ENCODE results near the gene KCNK7. TPM values are rescaled to one million over a fixed set of nuclear protein-coding genes. Genes with fewer than 3 reads are reported as not detected.

The KCNK7 gene
- polyA plus RNA-seq, 4 donors: 0.24 to 0.95 (median 0.46) TPM

DNA sequence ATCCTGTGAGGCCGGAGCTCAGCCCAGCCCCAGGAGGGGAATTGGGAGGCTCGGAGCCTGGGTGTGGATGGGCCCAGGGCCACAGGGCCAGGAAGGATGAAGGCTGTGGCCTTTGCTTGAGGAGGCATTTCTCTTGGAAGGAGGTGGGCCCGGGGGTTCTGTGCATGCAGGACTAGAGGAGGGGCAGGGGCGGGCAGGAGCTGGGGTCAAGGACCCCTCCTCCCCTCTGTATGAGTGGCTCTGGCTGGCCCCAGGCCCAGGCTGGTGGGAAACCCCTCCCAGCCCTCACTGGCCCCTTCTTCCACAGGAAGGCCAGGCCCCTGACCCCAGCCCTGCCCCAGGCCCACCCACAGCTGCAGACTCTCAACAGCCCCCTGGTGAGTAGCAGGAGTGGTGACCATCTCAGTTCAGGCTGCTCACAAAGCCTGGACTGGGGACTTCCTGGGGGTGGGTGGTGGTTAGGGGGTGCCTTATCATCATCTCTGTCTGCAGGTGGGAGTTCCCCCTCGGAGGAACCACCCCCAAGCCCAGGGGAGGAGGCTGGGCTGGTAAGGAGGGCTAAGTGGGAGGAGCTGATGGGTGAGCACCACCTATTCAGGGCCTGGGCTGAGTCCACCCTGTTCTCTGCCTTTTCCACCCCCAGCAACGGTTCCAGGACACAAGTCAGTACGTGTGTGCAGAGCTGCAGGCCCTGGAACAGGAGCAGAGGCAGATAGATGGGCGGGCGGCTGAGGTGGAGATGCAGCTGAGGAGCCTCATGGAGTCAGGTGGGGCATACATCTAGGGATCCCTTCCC is 6.0 kb downstream of the KCNK7 start:
- no peak for DNase-seq (ENCODE audit: low read depth in 4 of 4, low spot score in 3 of 4)

DNA sequence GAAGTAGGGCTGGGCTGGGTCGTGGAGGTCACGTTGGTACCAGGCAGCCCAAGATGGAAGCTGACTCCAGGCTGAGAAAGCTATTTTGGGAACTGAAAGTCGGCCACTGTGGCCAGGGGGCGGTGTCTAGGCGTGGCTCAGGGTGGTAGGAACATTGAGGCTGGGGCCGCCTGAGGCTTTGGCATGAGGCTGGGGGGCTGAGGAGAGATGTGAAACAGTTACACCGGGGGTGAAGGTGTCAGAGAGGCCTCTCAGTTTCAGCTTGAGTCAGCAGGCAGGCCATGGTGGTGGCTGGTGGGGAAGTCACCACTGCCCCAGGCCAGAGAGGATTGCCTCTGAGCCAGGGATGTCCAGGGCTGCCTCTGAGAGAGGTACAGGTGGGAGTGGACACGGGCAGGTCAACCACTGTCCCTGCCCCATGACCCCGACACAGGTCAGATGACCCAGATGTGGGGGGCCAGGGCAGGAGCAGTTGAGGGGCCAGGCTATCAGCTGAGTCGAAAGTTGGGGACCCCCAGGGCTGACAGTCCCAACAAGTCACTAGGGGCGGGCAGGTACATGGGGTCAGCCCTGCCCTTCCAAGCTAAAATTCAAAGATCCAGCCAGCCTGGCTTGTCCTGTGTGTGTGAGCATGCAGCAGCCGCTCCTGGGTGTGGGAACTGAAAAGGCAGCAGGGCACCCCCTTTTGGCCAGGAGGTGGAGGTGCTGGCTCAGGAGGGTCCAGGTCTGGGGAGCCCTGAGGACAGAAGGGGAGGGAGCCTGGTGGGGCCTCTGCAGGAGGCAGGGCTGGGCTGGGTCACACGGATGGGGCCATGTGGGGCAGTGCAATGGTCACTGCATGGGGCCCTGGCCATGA is 7.2 kb downstream of the KCNK7 start:
- DNase-seq (ENCODE audit: low read depth in 4 of 4, low spot score in 3 of 4): no peak

DNA sequence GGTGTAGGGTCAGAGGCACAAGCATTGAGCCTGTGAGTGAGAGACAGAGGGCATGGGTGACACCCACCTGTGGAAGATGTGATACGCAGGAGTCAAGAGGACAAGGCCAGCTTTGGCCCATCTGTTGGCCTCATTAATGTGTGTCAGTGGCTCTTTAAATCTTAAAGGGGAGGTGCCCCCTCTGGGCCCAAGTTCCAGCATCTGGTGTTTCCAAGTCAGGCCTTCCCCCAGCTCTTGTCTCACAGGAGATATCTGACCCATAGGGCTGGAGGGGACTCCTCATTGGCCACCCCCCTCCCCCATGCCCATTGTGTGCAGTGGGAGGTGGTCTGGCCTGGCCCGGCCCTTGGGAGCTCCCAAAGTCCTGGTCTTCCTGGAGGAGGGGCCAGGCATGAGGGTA is 8.9 kb downstream of the KCNK7 start:
- no peak for DNase-seq (ENCODE audit: low read depth in 4 of 4, low spot score in 3 of 4)

DNA sequence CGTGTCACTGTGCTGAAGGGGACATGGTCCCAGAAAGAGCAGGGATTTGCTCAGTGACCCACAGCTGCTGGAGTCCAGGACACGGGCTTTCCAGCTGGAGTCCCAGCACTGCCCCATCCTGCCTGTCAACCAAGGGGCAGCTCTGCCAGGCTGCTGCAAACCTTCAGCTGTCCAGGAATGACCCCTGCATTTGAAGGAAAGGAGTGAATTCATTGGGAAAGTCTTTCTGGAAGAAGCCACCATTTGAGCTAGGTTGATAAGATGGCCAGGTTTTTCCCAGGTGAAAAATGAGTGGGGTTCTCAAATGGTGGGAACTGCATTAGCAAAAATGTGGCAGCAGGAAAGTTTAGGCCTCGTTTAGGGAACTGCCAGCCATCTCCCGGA is 9.4 kb downstream of the KCNK7 start:
- DNase-seq (ENCODE audit: low read depth in 4 of 4, low spot score in 3 of 4): no peak

GRCh38 chr11:65585396-65586246 is 10.0 kb downstream of the KCNK7 start:
- DNase-seq (ENCODE audit: low read depth in 4 of 4, low spot score in 3 of 4): no peak

- no peak for DNase-seq (ENCODE audit: low read depth in 4 of 4, low spot score in 3 of 4)
Measured at GRCh38 chr11:65584723-65585171, 10.9 kb downstream of the KCNK7 start.

DNA sequence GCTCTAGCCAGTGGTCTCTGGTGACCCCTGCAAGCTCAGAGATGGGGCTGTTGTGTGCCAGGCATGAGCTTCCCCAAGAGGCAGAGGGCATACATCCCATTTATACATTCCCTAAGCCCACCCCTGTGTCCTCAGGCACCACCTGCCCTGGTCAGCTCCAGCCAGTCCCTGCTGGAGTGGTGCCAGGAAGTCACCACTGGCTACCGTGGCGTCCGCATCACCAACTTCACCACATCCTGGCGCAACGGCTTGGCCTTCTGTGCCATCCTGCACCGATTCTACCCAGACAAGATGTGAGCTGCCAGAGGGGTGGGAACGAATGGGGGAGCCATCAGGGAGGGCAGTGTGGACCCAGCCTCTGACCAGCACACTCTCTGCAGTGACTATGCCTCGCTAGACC is 11.5 kb downstream of the KCNK7 start:
- DNase-seq (ENCODE audit: low read depth in 4 of 4, low spot score in 3 of 4): no peak

- DNase-seq (ENCODE audit: low read depth in 4 of 4, low spot score in 3 of 4): no peak
Measured at GRCh38 chr11:65583589-65583988, 12.0 kb downstream of the KCNK7 start.

GRCh38 chr11:65581928-65582327 is 13.7 kb downstream of the KCNK7 start:
- DNase-seq (ENCODE audit: low read depth in 4 of 4, low spot score in 3 of 4): no peak

- DNase-seq (ENCODE audit: low read depth in 4 of 4, low spot score in 3 of 4): no peak
Measured at GRCh38 chr11:65580756-65581155, 14.8 kb downstream of the KCNK7 start.

- no peak for DNase-seq (ENCODE audit: low read depth in 4 of 4, low spot score in 3 of 4)
Measured at GRCh38 chr11:65580031-65580692, 15.4 kb downstream of the KCNK7 start.

DNA sequence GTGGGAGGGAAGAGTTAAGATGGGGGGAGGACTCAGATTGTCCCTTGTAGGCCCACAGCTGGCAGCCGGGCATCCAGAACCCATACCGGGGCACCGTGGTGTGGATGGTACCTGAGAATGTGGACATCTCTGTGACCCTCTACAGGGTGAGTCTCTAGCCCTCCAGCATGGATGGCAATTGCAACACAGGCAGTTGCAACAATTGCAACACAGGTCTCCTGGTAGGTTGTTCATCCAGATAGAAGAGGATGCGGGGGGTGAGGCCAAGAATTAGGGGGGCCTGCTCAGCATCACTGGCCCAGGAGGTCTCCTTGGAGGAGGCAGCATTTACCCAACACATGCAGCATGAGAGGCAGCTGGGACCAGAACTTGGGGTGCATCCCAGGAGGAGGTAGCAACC is 16.3 kb downstream of the KCNK7 start:
- DNase-seq (ENCODE audit: low read depth in 4 of 4, low spot score in 3 of 4): no peak

DNA sequence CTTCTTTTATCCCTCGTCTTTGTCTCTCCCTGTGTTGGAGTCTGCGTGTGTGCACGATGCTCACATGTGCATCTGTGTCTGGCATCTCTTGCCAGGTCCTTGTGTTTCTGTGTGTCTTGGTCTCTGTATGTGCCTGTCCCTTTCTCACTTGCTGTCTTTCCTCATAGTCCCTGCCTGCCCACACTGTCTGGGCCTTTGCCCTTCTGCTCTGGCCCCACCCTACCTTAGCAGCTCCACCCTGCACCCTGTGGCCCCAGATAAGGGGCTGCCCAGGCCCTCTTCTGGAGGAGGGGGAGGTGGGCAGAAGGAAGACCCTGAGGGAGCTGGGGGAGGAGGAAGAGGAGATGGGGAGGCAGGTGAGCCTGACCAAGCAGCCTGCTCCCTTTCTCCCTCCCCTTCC is 16.9 kb downstream of the KCNK7 start:
- no peak for DNase-seq (ENCODE audit: low read depth in 4 of 4, low spot score in 3 of 4)

DNA sequence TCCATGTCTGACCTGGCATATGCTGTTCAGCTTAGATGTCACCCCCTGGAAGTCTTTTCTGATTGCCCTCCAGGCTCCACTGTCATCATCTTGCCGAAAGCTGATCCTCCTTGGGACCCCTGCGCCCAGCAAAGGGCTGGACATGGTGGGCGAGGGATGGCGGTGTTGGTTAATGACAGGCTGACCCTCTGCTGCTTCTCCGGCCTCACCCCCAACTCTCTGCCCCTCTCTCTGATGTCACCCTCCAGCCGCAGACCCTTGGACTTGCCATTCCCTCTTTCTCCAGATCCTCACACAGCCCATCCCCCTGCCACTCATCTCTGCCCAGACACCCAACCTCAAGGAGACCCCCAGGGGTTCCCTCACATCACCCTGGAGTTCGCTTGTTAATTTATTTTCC is 17.5 kb downstream of the KCNK7 start:
- no peak for DNase-seq (ENCODE audit: low read depth in 4 of 4, low spot score in 3 of 4)

DNA sequence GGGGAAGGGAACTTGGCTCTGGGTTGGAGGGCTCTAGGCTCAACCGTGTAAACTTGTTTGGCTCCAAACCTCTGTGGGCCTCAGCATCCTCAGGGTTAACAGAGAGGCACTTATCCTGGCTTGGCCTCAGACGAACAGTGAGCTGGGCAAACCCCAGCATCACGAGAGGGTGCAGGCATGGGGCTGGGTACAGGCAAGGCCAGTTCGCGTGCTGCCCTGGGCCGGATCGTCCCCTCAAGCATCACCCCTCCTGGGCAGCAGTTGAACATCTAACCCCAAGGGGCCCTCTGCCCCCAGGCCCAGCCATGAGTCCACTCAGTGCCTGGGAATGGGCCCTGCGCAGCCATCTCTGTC is 17.9 kb downstream of the KCNK7 start:
- DNase-seq (ENCODE audit: low read depth in 4 of 4, low spot score in 3 of 4): no peak

- no peak for DNase-seq (ENCODE audit: low read depth in 4 of 4, low spot score in 3 of 4)
Measured at GRCh38 chr11:65576867-65577755, 18.5 kb downstream of the KCNK7 start.

GRCh38 chr11:65576232-65576866 is 19.3 kb downstream of the KCNK7 start:
- no peak for DNase-seq (ENCODE audit: low read depth in 4 of 4, low spot score in 3 of 4)

DNA sequence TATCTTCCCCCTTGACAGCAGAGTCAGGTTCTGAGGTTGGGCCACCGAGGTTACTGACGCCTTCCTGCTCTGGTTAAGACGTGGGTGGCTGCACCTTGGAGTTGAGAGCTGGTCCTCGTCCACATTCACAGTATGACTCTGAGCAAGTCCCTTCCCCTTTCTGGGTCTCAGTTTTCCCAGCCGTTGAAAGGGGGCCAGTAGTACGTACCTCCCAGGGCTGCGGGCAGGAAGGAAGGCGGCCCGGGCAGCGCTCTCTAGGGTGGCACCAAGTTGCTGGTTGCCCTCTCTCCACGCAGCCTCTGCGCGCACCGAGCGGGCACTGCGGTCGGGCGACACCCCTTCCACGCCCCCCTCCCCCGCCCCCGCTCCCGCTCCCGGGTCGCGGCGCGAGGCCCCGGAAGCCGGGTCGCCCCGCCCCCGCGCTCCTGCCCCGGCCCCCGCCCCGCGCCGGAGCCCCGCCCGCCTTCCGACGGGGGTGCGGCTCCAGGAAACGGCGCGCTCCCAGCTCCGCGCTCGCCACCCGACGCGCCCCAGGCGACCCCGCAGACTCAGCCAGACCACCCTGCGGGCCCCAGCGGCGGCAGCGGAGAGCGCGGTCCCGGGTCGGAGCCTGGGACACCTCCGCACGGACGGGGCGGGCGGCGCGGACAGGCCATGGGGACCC is 19.9 kb downstream of the KCNK7 start, which contains the start of gene EHBP1L1:
Gene EHBP1L1 (plus strand): TSS at position 486 of the 664 bp plus-strand sequence. CDS start 250 bp downstream, outside the sequence.
- DNase-seq (ENCODE audit: low read depth in 4 of 4, low spot score in 3 of 4): no peak

All from left renal pelvis (tissue), 4 donors.